Activated T-cell treated with anti-CD3 and anti-CD28 coated beads, Interleukin-2, amount 50 U/mL, for 4 hours (primary cell): ENCODE measurements around the gene CYB561D1. TPM values are rescaled to one million over a fixed set of nuclear protein-coding genes. Genes with fewer than 3 reads are reported as not detected.

Experiments
- total RNA-seq, 3 donors: library from RNA; stranded (reverse); gene quantifications; one replicate each; pipeline ENCODE4 v1.2.1, GENCODE V29; 2021

The CYB561D1 gene
- total RNA-seq, 3 donors from 2014 or later: 9.0 to 11.1 (median 10.6) TPM

Other genes starting within 250 kb of the CYB561D1 start
- gene CELSR2, start 244.6 kb upstream of the CYB561D1 start, total RNA-seq: 1 to 10 TPM; 1.4 to 2.2 (median 1.5) TPM
- under 1 TPM; 0.24 to 0.51 (median 0.37) TPM for gene PSRC1, start 210.9 kb upstream of the CYB561D1 start, total RNA-seq
- gene MYBPHL, start 187.1 kb upstream of the CYB561D1 start, total RNA-seq: not detected
- 1 to 10 TPM; 1.1 to 1.6 (median 1.2) TPM for gene SORT1, start 96.2 kb upstream of the CYB561D1 start, total RNA-seq
- 100 to 1,000 TPM; 298 to 351 (median 300) TPM for gene PSMA5, start 67.6 kb upstream of the CYB561D1 start, total RNA-seq
- gene SYPL2, start 27.5 kb upstream of the CYB561D1 start, total RNA-seq: under 1 TPM in 2 of 3 donors, not detected in 1; 0.13 to 0.37 TPM
- 10 to 100 TPM; 19.5 to 23.8 (median 23.6) TPM for gene ATXN7L2, start 10.2 kb upstream of the CYB561D1 start, total RNA-seq
- gene AMIGO1, start 15.6 kb downstream of the CYB561D1 start, total RNA-seq: 1 to 10 TPM; 2.9 to 4.5 (median 4.0) TPM
- not detected for gene GPR61, start 45.8 kb downstream of the CYB561D1 start, total RNA-seq
- 1 to 10 TPM; 8.6 to 8.9 (median 8.6) TPM for gene GNAI3, start 54.5 kb downstream of the CYB561D1 start, total RNA-seq
- gene GNAT2, start 125.5 kb downstream of the CYB561D1 start, total RNA-seq: 1 to 10 TPM in 1 of 3 donors, under 1 TPM in 2; 0.19 to 1.1 (median 0.24) TPM
- 100 to 1,000 TPM; 150 to 165 (median 151) TPM for gene AMPD2, start 125.7 kb downstream of the CYB561D1 start, total RNA-seq
- gene GSTM4, start 162.0 kb downstream of the CYB561D1 start, total RNA-seq: 1 to 10 TPM; 3.7 to 6.9 (median 4.1) TPM
- gene GSTM2, start 174.0 kb downstream of the CYB561D1 start, total RNA-seq: 1 to 10 TPM; 4.0 to 5.3 (median 4.4) TPM
- 10 to 100 TPM in 2 of 3 donors, not detected in 1; 30.4 to 60.0 TPM for gene GSTM1, start 193.7 kb downstream of the CYB561D1 start, total RNA-seq
- under 1 TPM in 1 of 3 donors, not detected in 2; 0.05 TPM for gene GSTM5, start 218.2 kb downstream of the CYB561D1 start, total RNA-seq
- gene GSTM3, start 246.9 kb downstream of the CYB561D1 start, total RNA-seq: 10 to 100 TPM; 11.5 to 21.6 (median 11.7) TPM